ENCODE results near the gene CUX1.

CUX1 gene

DNA sequence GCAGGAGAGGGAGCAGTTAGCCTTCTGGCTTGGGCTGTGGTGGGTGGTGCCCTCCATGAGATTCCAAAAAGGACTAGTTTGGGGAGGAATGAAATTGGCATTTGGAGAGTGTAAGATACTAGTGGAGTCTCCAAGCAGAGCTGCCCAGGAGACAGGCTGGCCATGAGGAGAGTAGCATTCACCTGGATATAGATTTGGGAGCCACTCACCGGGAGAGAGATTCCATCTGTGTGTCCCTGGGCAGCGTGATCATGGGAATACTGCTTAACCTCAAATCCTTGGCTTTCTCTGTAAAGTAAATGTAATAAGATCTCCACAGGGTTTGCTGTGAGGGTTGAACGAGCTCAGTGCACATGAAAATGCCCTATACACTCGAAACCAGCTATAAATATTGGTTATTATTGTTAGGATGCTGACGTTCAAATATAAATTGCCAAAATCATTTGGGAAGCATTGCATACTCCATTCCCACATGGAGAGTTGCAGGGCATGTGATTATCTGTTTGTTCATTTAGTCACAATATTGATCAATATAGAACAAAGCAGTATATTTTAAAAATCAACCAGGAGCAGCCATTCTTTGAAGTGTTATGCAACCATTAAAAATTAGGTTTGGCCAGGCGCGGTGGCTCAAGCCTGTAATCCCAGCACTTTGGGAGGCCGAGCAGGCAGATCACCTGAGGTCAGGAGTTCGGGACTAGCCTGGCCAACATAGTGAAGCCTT, 143.7 kb downstream of the CUX1 start:
- no peak for DNase-seq

DNA sequence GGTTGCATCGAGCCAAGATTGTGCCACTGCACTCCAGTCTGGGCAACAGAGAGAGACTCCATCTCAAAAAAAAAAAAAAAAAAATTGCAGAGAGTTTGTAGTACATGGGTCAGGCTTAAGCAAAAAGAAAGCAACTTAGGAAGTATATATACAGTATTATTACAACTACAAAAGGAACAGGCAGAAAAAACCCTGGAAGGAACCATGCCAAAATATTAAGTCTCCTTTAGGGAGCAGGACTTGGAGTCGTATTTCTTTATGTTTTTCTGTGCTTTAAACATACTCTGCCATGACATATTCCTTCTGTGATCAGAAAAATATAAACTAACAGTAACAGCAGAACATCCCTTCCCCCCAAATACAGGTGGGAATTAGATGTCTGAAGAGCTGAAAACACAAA, 144.4 kb downstream of the CUX1 start:
- no peak for DNase-seq

GRCh38 chr7:101963693-101964092, 146.3 kb downstream of the CUX1 start:
- DNase-seq: no peak

- no peak for DNase-seq
These were observed 147.4 kb downstream of the CUX1 start for GRCh38 chr7:101964680-101965452.

DNA sequence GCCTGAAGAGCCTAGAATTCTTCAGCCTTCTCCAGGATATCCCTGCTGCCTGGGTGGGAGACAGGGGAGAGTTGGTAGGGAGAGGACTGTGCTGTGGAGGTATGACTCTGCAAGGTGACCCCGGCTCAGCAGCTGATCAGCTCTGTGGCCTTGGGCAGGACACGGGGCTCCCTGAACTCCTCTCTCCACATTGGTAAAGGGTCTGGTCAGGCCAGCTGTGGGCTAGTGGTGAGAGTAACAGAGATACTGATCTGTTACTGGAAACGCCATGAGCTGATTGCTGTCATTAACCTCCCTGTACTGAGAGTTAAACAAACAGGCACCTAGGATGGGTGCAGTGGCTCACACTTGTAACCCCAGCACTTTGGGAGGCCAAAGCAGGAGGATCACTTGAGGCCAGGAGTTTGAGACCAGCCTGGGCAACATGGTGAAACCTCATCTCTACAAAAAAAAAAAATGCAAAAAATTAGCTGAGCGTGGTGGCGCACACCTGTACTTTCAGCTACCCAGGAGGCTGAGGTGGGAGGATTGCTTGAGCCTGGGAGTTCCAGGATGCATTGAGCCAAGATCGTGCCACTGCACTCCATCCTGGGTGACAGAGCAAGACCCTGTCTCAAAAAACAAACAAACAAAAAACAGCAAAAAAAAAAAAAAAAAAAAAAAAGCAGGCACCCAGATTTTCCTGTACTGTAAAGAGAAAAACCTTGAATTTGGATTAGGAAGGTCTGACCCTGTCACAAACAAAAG, 151.5 kb downstream of the CUX1 start:
- DNase-seq: no peak

DNA sequence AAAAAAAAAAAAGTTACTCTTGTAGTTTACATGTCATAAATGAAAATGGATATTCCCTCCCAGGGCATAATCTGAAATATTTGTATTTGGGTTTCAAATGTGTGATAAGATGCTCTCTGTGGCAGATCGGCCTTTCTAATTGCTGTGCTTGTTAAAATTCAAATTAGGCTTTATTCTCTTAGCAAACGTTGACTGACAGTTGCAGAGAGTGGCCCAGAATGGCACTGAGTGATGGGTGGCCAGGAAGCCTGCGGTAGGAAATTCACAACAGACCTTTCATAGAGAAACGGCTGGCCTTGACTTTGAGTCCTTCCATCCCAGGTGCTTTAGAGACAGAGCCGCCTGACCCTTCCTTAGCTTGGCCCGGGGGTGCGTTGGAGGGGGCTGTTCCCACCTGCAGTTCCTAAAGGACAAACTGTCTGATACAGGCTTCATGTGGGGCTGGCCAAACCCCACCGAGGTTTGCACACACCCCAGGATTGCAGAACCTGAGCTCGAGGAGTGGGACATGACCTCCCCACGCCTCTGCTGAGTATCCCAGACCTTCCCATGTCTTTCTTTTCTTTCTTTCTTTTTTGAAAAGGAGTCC, 152.7 kb downstream of the CUX1 start:
- DNase-seq: no peak

GRCh38 chr7:101970801-101971200, 153.4 kb downstream of the CUX1 start:
- DNase-seq: no peak

DNA sequence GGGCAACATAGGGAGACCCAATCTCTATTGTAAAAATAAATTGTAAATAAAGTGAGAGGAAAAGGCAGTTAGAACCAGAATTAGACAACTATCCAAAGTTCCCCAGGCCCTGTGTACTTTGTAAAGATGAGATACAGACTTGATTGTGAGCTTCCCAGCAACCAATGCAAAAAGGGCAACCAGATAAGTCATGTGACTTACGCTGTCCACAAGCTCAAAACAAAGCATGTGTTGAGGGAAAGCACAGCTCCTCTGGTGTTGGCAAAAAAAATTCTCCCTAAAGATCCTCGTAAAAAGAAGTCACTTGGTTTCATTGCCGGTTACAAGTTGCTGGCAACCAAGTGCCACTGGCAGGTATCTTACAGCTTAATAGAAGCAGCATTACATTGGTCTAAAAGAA, 154.0 kb downstream of the CUX1 start:
- no peak for DNase-seq

- DNase-seq: no peak
These were observed 155.2 kb downstream of the CUX1 start for GRCh38 chr7:101972627-101973026.

- no peak for DNase-seq
These were observed 155.7 kb downstream of the CUX1 start for GRCh38 chr7:101973130-101973529.

- DNase-seq: no peak
These were observed 157.0 kb downstream of the CUX1 start for GRCh38 chr7:101974393-101974792.

GRCh38 chr7:101975046-101975445, 157.6 kb downstream of the CUX1 start:
- DNase-seq: no peak

- DNase-seq: no peak
These were observed 159.0 kb downstream of the CUX1 start for GRCh38 chr7:101976411-101976810.

GRCh38 chr7:101977249-101977648, 159.8 kb downstream of the CUX1 start:
- no peak for DNase-seq

GRCh38 chr7:101978683-101979082, 161.3 kb downstream of the CUX1 start:
- DNase-seq: no peak

- no peak for DNase-seq
These were observed 165.9 kb downstream of the CUX1 start for GRCh38 chr7:101983147-101983811.

DNA sequence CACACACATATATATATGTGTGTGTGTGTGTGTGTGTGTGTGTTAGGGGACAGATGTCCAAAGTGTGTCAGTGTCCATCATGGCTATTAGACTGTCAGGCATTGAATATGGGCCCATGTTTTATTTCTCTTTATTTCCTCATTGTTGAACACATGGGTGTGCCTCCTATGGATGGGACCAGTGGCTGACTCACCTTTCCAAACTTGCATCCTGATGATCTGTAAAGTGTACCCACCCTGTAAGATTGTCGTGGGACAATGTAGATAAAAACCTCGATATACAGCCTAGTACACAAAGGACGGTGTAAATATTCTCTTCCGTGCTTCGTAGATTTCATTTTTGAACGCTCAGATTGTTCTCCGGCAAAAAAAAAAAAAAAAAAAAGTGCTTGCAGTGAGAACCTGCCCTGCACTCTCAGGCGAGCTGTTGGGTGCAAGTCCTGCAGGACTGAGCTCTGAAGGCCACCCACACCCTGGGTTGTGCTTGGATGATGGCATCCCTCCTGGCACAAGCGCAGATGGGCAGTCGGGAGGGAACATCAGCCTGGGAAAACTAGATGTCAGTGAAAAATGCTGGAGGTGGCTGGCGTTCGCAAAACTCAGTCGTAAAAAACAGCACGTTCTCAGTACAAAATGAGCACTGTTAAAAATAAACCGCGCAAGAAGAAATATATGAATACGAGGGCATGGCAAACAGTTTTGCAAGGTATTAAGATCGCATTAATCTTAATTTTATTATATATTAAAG, 166.9 kb downstream of the CUX1 start:
- no peak for DNase-seq

DNA sequence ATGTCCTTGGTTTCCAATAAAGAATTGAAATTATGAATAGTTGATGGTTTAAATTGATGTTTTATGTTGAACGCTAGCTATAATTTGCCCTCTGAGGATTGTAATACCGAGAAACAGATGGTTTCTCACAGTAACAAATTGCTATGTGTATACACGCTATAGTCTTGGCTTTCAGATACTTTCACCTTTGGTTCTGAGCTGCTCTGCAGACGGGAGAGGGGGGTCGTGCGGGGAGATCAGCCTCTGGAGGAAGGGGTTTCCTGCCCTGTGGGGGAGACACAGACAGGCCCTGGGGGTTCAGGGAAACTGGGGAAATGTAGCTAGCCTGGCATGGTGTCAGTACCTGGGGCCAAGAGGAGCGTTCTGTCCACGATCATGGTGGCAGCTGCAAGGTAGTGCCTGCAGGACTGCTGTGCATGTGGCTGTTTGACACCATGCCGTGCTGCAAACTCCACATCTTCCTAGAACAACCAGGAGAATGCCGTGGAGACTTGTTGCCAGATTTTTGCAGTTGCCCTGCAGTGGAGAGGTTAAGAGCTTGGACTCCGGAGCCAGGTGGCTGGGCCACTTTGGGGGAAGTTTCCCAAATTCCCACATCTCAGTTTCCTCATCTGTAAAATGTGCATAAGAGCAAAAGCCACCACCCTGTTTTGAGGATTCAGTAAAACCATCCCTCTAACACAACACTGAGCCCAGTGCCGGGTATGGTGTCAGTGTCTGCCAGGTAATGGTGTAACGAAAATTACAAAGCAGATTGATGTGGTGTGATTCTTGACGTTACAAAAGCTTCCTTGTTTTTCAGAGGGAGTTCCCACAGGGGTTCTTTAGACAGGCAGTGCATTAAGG, 167.9 kb downstream of the CUX1 start:
- no peak for DNase-seq

GRCh38 chr7:101985903-101986734, 168.7 kb downstream of the CUX1 start:
- no peak for DNase-seq

DNA sequence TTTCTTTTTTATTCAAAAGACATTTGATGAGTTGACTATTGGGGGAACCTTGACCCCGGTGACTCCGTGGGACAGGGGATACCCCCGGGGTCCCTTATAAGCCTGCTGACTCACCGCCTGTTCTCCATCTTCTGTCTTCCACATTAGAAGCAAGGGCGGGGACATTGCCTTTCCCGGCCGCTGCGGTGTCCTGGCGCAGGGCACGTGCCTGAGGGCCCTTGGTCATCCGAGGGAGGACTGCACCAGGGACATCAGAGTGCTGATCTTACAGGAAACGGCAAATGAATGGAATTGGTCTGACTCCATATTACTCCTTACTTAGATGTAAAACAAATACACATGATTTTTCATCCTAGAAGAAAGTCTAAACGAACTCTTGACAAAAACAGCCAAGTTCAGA, 170.1 kb downstream of the CUX1 start:
- no peak for DNase-seq
